HG02938 (cell line): Measurements from ENCODE around the gene CACNA1F.

ENCODE experiments used
- ATAC-seq: cut with Tn5 transposase; IDR thresholded peaks from one replicate; pipeline ENCODE4 v1.9.1; 2021; ENCODE audit warnings: mild to moderate bottlenecking, moderate library complexity; ENCODE audit not compliant: unreplicated experiment

CACNA1F gene

DNA sequence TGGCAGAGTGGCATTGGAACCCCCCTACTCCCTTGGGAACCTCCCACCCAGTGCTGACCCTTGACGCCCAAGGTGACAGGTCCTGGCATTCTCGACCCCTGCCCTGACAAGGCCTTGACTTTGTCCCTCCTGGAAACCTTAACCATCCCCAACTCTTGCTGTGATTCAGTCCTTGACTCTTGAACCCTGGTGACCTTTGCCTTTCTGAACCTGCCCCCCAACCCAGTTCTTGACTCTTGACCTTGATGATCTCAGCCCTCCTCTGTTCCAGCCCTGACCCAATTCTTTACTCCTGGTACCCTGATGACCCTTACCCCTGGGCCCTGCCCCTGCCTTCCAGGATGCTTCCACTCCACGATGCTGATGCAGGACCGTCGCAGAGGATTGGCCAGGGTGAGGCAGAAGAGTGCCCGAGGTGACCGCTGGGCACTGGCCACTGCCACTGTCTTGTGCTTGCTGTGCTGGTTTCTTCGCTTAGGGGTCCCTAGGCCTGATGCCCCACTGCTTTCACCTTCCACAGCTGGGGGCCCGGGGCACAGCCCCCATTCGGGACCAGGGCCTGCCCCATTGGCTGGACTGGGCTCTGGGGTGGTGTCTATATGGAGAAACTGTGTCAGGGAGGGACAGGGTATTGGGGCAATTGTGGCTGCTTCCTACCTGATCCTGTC is 1.7 kb downstream of the CACNA1F start:
- no peak for ATAC-seq

DNA sequence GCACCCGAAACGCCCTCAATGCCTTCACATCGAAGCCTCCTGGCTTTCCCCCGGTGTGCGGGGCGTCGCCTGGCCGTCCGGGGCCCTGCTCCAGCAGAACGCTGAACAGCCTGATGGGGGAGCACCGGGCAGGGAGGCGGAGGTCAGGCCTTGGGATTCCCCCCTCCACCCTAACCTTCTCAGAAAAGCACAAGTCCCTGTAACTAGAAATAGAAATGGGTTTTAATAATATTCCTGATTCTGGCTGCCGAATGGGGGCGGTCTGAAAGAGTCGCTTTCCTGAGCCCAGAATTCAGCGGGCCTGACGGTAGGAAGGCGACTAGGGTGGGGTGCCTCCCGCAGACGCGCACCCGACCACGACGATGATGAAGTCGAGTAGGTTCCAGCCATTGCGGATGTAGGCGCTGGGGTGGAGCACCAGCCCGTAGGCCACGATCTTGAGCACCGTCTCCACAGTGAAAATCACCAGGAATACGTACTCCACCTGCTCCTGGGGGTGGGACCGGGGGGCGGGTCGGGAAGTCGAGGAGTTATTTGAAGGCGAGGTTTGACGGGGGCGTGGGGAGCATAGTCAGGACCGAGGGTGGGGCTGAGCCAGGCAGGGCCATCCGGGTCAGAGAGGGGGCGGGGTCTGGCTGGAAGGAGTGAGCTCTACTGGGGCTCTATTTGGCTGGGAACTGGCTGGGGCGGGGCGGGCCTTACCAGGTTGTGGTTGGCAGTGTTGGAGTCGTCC is 2.5 kb downstream of the CACNA1F start:
- peak; percentile 60 for ATAC-seq

DNA sequence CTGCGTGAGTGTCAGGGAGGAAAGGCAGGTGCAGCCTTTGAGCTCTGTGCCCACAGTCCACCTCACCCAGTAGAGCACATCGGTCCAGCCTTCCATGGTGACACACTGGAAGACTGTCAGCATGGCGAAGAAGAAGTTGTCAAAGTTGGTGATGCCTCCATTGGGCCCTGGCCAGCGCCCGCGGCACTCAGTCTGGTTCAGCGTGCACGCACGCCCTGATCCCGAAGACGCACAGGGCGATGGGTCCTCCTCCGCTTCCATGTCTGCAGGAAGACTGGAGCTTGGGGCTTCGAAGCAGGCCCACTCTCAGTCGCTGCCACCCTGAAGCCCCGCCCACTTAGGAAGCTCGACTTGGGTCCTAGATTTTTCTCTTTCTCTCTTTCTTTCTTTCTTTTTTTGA is 5.0 kb downstream of the CACNA1F start:
- ATAC-seq = no peak

DNA sequence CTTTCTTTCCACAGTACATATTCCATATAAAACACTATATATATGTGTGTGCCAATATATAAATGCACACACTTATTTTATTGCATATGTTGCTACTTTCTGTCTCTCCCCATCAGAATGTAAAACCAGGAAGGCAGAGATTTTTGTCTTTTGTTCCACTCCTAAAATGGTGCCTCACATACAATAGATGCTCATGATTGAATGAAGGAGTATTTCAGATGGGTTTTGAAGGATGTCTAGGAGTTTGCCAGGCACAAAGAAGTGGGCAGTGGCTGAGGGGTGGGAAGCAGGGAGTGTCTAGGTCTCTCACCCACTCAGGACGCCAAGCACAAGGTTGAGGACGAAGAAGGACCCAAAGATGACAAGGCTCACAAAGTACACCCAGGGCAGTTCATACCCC is 5.4 kb downstream of the CACNA1F start:
- no peak for ATAC-seq

DNA sequence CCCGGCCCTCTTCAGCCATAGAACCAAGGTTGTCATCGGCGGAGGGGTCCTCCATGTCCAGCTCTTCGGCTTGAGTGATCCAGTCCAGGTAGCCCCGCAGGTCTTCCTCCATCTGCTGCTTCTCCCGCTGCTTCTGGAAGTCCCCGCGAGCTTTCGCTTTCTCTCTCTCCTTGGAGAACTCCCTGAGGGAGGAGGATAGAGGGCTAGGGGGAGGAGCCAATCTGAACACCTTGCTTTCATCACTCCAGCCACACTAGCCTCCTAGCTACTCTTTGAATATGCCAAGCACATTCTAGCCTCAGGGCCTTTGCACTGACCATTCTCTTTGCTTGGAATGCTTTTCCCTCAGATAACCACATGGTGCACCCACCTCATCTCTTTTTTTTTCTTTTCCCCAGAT is 6.2 kb downstream of the CACNA1F start:
- ATAC-seq = no peak

DNA sequence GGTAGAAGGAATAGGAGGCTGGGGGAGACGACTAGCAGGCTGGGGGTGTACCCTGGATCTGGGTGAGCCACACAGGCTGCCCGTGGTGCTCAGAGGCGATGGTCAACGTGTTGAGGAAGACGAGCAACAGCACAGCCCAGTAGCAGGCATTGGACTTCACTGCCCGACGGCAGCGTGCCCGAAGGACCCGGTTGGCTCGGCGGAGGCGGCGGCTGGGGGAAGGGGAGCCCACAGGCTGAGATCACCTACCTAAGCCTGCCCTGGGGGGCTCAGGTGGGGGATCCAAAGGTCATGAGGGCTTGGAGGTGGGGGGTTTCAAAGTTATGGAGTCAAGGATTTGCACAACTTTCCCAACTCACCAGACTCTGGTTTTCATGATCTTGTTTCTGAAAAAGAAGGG is 7.3 kb downstream of the CACNA1F start:
- ATAC-seq = no peak

DNA sequence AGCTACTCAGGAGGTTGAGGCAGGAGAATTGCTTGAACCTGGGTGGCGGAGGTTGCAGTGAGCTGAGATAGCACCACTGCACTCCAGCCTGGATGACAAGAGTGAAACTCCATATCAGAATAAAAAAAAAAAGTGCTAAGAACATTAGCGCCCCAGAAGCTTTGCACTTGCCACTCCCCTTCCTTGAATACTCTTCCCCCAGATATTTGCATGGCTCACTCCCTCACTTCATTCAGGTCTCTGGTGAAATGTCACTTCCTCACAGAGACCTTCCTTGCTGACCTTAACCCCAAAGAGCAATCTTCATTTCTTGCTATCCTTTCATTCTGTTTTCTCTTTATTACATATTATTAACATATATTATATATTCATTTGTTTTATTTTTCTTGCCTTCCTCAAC is 11.3 kb downstream of the CACNA1F start:
- no peak for ATAC-seq

DNA sequence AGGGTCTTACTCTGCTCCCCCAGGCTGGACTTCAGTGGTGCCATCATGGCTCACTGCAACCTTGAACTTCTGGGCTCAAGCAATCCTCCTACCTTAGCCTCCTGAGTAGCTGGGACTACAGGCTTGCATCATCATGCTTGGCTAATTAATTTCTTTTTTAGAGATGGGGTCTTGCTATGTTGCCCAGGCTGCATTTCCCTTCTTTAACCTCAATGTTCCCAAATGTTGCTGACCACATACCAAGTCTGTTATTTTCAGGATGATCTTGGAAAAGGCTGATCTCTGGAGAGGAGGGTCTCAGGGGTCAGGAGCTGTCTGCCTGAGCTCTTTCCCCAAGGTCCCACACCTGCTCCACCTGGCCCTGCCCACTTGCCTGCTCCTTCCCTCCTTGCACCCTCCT is 13.0 kb downstream of the CACNA1F start:
- no peak for ATAC-seq

DNA sequence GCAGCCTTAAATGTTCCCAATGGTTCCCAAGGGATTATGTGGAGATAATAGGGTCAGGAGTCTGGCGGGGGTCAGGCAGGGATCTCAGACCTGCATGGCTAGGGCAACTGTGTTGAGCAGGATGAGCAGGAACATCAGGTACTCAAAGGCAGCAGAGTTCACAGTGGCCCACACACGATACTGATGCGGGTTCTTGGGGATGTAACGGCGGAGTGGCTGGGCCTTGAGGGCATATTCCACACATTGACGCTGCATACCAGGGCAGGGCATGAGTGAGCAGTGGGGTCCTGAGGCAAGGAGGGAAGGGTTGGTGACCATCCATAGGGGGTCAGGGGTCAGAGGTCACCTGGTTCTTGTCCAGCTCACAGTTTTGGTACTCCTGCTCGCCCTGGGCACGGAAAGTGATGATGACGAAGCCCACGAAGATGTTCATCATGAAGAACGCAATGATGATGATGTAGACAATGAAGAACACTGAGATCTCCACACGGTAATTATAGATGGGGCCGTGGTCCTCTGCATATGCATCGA is 18.1 kb downstream of the CACNA1F start:
- no peak for ATAC-seq

DNA sequence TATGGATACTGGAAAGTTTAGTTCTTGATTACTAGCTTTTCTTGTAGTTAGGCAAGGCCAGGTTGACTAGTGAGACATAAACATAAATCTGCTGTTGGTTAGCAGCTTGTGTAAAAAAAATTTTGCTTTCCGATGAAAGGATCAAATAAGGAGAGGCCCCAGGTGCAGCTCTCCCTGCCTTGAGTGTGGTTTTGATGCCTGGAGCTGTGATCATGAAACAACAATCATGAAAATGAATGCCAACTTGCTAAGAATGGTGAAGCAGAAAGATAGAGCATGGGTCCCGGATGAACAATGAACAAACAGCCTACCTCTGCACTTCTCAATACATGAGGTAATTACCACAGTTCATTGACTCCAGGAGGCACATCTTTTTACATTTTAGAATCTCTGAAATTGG is 18.7 kb downstream of the CACNA1F start:
- no peak for ATAC-seq

DNA sequence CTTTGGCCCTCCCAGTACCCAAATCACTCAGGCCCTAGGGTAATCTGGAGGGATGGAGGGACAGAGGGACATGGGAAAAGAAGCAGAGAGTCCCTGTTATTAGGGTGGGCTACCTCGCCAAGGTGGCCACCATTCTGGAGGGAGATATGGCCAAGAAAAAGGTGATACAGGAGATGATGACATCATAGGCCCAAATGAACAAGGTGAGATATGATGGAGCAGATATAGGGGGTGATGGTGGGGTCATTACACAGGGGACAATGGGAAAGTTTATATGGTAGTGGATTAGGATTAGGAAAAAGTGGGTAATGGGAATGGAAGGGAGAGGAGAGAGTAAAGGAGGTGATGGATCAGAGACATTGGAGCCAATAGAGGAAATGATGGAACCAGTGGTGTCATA is 20.3 kb downstream of the CACNA1F start:
- no peak for ATAC-seq

DNA sequence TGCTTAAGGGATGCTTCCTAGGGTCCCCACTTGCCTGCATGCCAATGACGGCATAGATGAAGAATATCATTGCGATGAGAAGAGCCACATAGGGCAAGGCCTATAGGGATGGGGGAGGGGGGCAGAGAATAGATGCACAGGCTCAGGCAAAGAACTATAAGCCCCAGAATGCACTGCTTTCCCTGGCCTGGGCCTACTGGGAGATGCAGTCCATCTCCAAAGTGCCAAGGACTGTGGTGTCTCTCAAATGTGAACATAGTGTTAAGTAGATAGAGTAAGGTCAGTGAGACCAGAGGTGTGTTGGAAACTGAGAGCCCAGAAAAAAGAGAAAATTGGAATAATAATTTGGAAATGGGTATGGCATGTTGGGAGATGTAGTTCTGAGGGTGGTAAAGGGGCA is 20.9 kb downstream of the CACNA1F start:
- no peak for ATAC-seq

DNA sequence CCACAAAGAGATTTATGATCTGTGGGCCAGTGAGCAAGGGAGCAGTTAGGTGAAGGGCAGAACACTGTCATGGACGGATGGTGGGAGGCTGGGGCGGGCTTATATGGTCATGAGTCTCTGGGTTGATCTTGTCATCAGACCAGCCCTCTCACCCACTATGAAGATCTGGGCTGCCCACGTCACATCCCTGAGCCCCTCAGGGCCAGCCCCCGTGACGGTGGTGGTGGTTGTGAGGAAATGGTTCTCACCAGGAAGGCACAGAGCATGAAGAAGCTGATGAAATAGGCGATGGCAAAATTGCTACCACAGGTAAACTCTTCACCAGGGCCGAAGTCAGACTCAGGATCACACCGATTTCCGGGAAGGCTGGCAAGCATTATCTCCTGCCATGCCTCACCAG is 22.1 kb downstream of the CACNA1F start:
- no peak for ATAC-seq

DNA sequence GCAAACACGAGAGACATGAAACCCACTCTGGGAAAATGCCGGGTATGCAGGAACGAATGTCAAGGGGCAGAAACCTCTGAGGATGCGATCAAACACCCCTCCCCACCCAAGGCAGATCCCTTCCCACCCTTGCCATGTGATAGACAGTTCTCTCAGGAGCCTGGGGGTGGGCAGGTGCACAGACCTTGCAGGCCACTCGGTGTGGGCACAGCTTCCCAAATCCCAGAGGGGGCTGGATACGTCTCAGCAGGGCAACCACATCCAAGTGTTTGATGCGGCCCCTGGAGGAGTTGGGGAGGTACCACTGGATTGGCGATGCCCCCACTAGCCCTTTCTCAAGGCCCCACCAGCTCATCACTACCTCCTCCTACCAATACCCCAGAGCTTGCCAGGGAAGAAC is 22.7 kb downstream of the CACNA1F start:
- no peak for ATAC-seq

DNA sequence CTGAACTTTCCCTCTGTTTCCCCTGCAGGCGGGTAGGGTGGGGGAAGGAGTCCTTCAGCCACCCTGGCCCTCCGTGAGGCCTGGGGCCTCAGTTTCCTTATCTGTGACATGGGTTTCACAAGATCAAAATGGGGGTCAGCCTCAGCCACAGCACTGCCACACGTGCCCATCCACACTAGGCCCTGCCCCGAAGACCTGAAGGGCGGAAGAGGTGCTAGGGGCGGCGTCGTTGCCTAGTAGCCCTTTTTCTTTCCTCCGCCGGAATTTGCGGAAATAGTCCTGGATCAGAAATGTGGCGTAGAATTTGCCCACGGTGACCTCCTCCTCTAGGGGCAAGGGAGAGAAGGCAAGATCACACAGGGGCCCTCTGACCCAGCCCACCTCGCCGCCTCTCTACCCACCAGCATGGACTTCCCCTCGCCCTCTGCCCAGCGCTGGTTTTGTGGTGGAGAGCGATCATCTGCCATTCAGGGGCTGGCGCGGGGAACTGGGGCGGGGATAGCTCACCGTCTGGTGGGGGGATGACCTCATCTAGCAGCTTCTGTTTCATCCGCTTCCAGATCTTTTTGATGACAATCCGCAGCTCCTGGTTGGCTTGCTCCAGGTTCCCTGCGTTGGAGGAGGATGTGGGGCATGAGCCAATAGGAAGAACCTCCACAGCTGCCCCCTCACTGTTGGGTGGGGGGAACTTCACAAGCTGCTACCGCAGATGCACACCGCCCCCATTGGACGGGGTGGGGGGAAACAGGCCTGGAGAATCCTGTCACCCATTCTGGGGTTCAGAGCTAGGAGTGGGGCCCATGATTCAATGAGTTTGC is 23.5 kb downstream of the CACNA1F start:
- no peak for ATAC-seq

DNA sequence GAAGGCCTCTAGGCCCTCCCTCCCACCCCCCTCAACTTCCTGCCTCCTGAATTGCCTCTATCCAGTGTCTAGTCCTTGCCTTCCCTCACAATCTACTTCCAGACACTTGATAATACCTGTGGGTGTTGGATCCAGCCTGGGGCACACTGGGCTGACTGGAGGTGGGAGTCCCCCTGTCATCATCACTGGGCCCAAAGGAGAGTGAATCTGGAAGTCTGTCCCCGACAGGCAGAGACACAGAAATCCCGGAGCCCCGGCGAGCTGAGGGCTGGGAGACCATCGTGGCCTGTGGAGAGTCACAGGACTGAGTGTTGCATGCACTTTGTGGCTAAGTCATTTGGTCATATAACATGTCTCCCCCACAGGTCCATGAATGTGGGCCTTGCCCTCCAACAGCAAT is 24.7 kb downstream of the CACNA1F start:
- no peak for ATAC-seq

DNA sequence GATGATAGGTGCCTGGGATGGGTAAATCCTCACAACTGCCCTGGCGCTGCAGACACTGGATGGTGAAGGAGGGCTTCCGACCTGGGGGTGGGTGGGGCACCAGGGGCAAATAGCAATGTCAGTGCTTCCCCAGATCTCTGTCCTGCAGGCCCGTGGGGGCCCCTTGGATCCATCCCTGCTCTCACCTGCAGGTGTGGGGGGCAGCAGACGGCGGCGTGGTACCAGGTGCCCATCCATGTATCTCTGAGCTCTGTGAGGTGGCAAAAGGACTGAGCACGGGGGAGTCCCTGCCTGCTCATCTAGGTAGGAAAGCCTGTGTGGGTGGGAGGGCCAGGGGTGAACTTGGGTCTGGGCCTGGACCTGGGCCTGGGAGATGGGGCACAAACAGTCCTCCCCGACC is 26.6 kb downstream of the CACNA1F start:
- ATAC-seq = no peak

DNA sequence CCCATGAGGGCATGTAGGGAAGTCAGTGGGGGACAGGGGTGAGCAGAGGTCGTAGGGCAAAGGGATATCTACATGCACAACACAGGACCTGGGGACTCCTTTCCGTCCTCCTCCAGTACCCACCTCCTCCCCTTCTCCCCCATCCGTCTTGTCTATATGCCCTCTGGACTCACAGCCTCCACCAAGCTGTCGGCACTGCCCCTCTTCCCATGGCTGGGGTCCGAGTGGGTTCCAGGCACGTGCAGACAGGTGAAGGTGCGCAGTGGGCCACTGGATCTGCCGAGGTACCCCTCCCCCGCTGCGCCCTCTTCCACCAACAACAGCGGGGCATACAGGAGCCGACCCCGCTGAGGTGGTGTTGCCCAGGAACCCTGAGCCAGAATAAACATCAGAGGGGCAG is 27.7 kb downstream of the CACNA1F start:
- no peak for ATAC-seq

DNA sequence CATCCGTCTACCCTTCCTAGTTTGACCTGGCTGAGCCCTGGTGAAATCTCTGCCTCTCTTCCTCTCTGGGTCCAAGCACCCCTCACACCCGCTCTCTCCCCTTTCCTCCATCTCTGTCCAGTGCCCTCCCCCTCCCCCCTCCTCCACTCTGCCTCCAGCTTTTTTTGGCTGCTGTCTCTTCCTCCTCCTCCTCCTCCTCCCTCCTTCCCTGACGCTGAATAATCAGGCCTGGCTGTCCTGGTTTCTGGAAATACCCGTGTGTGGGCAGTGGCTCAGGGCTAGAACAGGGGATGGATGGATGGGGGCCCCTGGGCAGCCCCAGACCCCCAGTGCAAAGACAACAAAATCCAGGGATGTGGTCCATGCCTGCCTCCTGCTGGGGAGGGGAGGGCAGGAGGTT is 28.4 kb downstream of the CACNA1F start:
- ATAC-seq = no peak

DNA sequence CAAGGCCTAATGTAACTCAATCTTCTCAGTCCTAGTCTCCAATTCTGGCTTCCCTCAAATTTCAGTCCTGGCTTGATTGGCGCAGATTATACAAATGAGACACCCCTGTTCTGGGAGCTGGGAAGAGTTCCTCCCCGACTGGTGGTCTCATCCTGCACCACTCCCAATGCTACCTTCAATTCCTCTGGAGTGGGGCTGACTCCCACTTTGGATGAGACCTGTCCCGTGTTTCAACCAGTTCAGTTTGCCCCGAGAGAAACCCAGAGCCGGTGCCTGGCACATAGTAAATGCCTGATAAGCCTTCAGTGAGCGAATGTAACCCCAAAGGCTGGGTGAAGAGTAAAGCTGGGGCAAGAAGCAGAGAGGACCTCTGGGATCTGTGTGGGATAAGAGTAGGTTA is 29.1 kb downstream of the CACNA1F start:
- ATAC-seq = no peak

DNA sequence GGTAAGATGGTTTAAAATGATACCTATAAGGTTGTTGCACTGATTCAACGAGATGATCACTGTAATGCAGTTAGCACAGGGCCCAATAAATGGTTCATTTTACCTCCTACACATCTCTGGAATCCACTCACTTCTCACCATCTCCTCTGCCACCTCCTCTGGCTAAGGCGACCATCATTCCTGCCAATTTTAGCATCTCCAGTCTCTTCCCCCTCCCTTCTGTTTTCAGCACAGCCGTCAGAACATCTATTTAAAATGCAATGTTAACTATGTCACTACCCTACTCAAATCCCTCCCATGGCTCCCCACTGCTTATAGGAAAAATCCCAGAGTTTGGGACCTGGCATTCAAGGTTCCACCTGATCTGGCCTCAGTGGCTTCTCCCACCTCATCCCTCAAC is 29.6 kb downstream of the CACNA1F start:
- no peak for ATAC-seq

DNA sequence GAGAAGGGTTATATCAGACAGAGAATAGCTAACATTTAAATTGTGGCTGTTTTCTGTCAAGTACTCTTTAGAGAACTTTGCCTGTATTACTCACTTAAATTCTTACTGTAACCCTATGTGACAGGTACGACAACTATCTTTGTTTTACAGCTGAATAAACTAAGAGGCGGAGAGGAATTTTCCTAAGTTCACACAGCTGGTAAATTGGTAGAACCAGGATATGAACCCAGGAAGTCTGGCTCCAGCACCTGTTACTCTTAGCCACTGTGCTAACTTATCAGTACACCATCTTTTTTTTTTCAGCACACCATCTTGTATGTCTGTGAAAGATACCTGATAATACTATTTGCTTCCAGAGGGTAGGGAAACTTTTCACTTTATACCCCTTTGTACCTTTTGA is 31.1 kb downstream of the CACNA1F start:
- no peak for ATAC-seq
